ENCODE data around the gene SLF2. TPM values are rescaled to one million over a fixed set of nuclear protein-coding genes. Genes with fewer than 3 reads are reported as not detected.

The SLF2 gene
- total and polyA plus RNA-seq, 9 of the 15 experiments (the other 6 are each of a cell fraction or from before 2014, with no cell fraction given) = 1.7 to 18.4 (median 7.8) TPM

DNA sequence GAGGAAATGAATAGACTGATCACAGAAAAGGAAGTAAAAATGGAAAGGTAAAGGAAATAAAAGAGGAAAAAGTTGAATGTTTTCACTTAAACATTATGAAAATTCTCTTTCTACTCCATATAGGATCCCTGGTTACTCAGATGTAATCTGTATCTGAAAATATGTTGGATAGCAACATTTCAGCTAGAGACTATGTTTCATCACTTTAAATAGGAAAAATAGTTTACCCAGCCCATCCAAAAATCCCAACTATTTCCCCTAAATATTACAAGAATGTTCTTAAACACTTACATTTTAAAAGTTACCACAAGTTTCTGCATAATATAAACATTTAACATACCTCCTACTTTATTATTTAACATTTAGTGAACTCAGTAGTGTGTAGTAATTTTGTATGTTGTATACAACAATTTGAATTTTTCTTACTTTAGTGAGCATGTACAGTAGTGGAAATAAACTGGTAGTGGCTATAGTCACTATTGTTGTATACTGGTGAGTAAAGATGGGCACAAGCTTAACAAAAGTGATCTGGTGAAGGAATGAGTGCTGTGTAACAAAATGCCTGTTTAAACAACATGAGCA lies 27.1 kb downstream of the SLF2 start:
- no peak for FAIRE-seq
- Histone ChIP-seq H3K27me3 (ENCODE audit: control insufficient read depth in 2 of 2, insufficient read depth in 2 of 2, low read length in 2 of 2) (no peaks in the 10 kb centered on the region), H3K36me3 (ENCODE audit: control insufficient read depth, insufficient read depth, low read length) (peaks cover 60% of the 10 kb centered on the region; the same call in 2 of the 3 replicates), H3K9me1 (ENCODE audit: control insufficient read depth, insufficient read depth, low read length) (no peaks in the 10 kb centered on the region), H3K27ac (ENCODE audit: extremely low read depth, low read depth, low read length) (no peak overlapping the region), H2AFZ (ENCODE audit: low read depth, low read length) (no peak overlapping the region), H4K20me1 (replicated peaks; ENCODE audit: control insufficient read depth, insufficient read depth, low read length) (no peaks in the 10 kb centered on the region), H3K4me1 (replicated peaks in 1 of 2; ENCODE audit: control insufficient read depth in 2 of 2, insufficient read depth in 2 of 2, low read length in 2 of 2) (no peaks in the 10 kb centered on the region), H3K79me2 (ENCODE audit: control insufficient read depth, insufficient read depth, low read length) (no peaks in the 10 kb centered on the region), H3K9me3 (replicated peaks; ENCODE audit: control insufficient read depth, insufficient read depth, low read depth, low read length) (no peaks in the 10 kb centered on the region), H3K9ac (ENCODE audit: insufficient read depth in 1 of 2, low read depth in 2 of 2, low read length in 2 of 2) (no peak overlapping the region), H3K4me3 (no peak overlapping the region), H3K4me2 (ENCODE audit: insufficient read depth, low read length) (no peak overlapping the region)
- no TSS peak for BruUV-seq (replicated peaks)
- in situ Hi-C loops (cut with MboI) = no loop called here
- CTCF ChIA-PET (ENCODE audit: low intra/inter-chr PET ratio) = no interaction called here
- TF ChIP-seq ZNF232 (CRISPR knock-in tag; IDR thresholded peaks at IDR 0.05) = no peak
- intact Hi-C loops (cut with micrococcal nuclease) = no loop called here
- POLR2A ChIA-PET = interaction anchor here (0.7 to 0.9 kb wide), 2 partner anchors 47 to 1720 kb away, joined by 4 read pairs; partner anchors contain the start of genes MRPL43 and TWNK
- no peak for DNase-seq (ENCODE audit: extremely low read depth in 1 of 4, low spot score in 3 of 4)
- no peak for ATAC-seq

DNA sequence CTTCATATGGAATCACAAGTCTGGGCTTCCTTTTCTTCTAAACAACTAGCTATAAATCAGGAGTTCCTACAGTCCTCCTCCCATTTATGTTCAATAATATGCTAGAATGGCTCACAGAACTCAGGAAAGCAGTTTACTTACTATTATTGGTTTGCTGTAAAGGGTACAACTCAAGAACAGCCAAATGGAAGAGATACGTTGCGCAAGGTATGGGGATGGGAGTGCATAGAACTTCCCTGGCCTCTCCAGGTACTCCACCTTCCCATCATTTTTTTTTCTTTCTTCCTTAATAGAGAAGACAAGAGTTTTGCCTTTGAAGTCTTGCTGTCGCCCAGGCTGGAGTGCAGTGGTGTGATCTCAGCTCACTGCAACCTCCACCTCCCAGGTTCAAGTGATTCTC lies 29.5 kb downstream of the SLF2 start:
- H3K4me2 ChIP-seq (ENCODE audit: insufficient read depth, low read length) = no peak overlapping the region
- no peak for FAIRE-seq
- no peaks in the 10 kb centered on the region for H3K79me2 ChIP-seq (ENCODE audit: control insufficient read depth, insufficient read depth, low read length)
- DNase-seq (ENCODE audit: extremely low read depth in 1 of 4, low spot score in 3 of 4) = no peak
- ATAC-seq = no peak
- H3K27me3 ChIP-seq (ENCODE audit: control insufficient read depth in 2 of 2, insufficient read depth in 2 of 2, low read length in 2 of 2) = no peaks in the 10 kb centered on the region
- peaks cover 74% of the 10 kb centered on the region for H3K36me3 ChIP-seq (ENCODE audit: control insufficient read depth, insufficient read depth, low read length)
- no peak overlapping the region for H3K4me3 ChIP-seq
- no peaks in the 10 kb centered on the region for H3K9me1 ChIP-seq (ENCODE audit: control insufficient read depth, insufficient read depth, low read length)
- in situ Hi-C loops (cut with MboI) (no loop called here), intact Hi-C loops (cut with micrococcal nuclease) (no loop called here)
- H3K9me3 ChIP-seq (replicated peaks; ENCODE audit: control insufficient read depth, insufficient read depth, low read depth, low read length) = no peaks in the 10 kb centered on the region
- no peak overlapping the region for H3K9ac ChIP-seq (ENCODE audit: insufficient read depth in 1 of 2, low read depth in 2 of 2, low read length in 2 of 2)
- WGBS (ENCODE audit: insufficient coverage, low coverage, missing lambda C conversion rate) = 100% methylated on average over 3 of the region's 3 CpGs
- no peak overlapping the region for H3K27ac ChIP-seq (ENCODE audit: extremely low read depth, low read depth, low read length)
- no peaks in the 10 kb centered on the region for H3K4me1 ChIP-seq (replicated peaks in 1 of 2; ENCODE audit: control insufficient read depth in 2 of 2, insufficient read depth in 2 of 2, low read length in 2 of 2)
- ChIA-PET POLR2A (no interaction called here), CTCF (ENCODE audit: low intra/inter-chr PET ratio) (no interaction called here)
- H2AFZ ChIP-seq (ENCODE audit: low read depth, low read length) = no peak overlapping the region
- no peaks in the 10 kb centered on the region for H4K20me1 ChIP-seq (replicated peaks; ENCODE audit: control insufficient read depth, insufficient read depth, low read length)
- no TSS peak for BruUV-seq (replicated peaks)
- TF ChIP-seq XRCC5 (IDR thresholded peaks at IDR 0.05; ENCODE audit: low read depth, low read length) (no peak), U2AF2 (optimal IDR thresholded peaks at IDR 0.05; ENCODE audit: low read depth, low read length) (no peak), KAT8 (IDR thresholded peaks at IDR 0.05; ENCODE audit: low read depth) (no peak), SMAD3 (CRISPR knock-in tag; conservative IDR thresholded peaks at IDR 0.05) (no peak), TAF7 (tag; IDR thresholded peaks at IDR 0.05) (no peak), ETV6 (IDR thresholded peaks at IDR 0.05; ENCODE audit: borderline replicate concordance in 1 of 2, low read depth in 2 of 2, low read length in 1 of 2) (no peak), ETV6 (CRISPR knock-in tag; IDR thresholded peaks at IDR 0.05; ENCODE audit: borderline replicate concordance) (no peak), RCOR1 (IDR thresholded peaks at IDR 0.05; ENCODE audit: borderline replicate concordance in 1 of 2, low read depth in 2 of 2, low read length in 2 of 2) (no peak), TRIM24 (IDR thresholded peaks at IDR 0.05) (no peak), HNRNPUL1 (IDR thresholded peaks at IDR 0.05; ENCODE audit: low read length) (no peak), PHF21A (IDR thresholded peaks at IDR 0.05; ENCODE audit: borderline replicate concordance, low read depth) (no peak), RUNX1 (IDR thresholded peaks at IDR 0.05; ENCODE audit: low read depth) (no peak), PCBP2 (IDR thresholded peaks at IDR 0.05; ENCODE audit: low read depth, low read length, poor library complexity, severe bottlenecking) (no peak)
- TF ChIP-seq, protein P1, sequence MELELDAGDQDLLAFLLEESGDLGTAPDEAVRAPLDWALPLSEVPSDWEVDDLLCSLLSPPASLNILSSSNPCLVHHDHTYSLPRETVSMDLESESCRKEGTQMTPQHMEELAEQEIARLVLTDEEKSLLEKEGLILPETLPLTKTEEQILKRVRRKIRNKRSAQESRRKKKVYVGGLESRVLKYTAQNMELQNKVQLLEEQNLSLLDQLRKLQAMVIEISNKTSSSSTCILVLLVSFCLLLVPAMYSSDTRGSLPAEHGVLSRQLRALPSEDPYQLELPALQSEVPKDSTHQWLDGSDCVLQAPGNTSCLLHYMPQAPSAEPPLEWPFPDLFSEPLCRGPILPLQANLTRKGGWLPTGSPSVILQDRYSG (tag; conservative IDR thresholded peaks at IDR 0.05; ENCODE audit: low read depth) = no peak
- TF ChIP-seq, protein P2, sequence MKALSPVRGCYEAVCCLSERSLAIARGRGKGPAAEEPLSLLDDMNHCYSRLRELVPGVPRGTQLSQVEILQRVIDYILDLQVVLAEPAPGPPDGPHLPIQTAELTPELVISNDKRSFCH (CRISPR knock-in tag; IDR thresholded peaks at IDR 0.05) = no peak
- TF ChIP-seq, protein P2 (tag; IDR thresholded peaks at IDR 0.05) = no peak
